NAMALWA (cell line): ENCODE results near the gene SLC39A11.

ENCODE experiments used
- DNase-seq: peaks from one replicate; pipeline ENCODE4 v3.0.0-alpha.2; 2015; ENCODE audit warnings: low spot score

Gene SLC39A11

DNA sequence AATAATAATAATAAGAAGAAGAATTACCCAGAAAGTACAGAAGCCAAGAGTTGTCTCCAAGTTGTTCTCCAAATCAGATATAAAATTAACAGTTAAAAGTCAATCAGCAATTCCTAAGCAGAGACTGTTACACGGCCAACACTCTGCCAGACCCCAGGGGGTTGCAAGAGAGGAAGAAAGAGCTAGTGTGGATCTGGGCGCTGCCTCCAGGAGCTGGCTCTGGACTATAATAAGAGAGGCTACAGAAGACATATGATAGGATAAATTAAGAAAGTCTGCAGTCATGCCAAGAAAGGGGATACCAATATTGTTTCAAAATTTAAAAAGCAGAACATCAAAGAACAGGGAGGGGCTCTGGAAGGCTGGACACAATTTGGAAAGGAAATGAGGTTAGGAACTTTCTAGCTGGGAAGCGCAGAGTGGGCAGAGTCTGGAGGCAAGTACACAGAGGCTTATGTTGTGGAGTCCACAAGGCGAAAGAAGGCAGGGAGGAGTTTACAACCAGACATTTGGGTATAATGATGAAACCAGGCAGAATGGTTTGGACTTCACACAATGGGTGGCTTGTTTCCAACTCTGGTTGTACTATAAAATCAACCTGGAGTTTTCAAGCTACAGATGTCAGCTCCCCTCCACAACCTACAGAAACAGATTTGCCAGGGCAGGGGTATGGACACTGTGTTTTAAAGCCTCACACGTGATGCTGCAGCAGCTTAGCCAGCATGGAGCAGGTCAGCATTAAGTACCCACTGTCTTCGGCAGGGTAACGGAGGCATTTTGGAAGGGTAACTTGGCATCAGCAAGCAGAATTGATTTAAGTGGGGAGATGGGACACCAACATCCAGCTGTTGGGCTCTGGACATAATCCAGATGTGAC lies 49.4 kb downstream of the SLC39A11 start:
- DNase-seq, result no peak

- DNase-seq, result no peak
Measured at GRCh38 chr17:73042225-73042624, 50.3 kb downstream of the SLC39A11 start.

DNA sequence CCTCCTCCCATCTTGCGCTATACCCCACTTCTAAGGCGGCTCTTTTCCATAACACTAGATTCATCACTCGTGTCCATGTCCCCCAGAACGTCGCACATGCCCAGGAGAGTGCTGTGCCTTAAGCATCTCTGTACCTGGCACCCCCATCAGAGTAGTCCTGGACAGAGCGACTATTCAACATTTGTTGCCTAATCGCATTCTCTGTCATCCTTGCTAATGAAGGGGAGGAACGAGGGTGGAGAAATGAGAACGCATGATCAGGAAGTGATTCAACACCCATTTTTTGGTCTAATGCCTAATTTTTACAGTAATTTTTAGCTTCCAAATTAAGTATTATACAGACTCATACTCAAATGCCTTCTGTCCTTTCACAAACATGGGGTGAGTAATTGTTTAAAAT lies 53.2 kb downstream of the SLC39A11 start:
- no peak for DNase-seq

DNA sequence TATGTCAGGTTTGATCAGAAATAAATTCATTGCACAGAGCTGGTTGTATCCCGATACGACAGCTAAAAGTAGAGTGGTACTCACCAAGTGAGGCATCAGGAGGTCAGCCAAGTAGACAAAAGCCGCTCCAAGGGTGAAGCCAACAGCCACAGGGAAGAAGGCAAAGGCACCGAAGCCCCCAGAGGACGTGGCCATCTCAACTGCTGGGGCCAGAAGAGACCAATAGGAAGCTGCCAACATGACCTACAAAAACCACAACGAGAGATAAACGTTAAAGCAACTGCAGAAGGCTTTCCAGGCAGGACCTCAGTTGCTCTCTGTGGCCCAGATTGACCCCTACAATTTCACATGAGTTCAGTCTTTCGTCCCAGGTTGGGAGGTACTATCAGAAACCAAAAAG lies 61.0 kb downstream of the SLC39A11 start:
- no peak for DNase-seq

- no peak for DNase-seq
Measured at GRCh38 chr17:73030995-73031394, 61.5 kb downstream of the SLC39A11 start.

DNA sequence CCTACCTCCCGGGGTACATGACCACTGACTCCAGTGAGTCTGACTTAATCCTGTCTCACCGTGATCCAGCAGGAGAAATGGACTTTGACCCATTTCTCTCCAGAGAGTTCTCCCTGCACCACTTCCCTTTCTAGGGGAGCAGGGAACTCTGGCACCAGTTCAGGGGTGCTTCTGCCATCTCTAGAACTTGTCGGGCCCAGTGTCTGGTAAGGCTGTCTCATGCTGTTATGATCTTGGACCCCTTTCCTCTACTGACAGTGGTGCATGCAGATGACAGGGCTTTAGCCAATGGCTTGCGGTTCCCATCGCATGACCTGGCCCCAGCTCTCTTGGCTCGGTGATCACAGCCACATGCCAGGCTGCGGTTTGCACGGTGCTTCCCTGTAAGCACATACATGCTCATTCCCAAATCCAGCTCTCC lies 62.0 kb downstream of the SLC39A11 start:
- no peak for DNase-seq

DNA sequence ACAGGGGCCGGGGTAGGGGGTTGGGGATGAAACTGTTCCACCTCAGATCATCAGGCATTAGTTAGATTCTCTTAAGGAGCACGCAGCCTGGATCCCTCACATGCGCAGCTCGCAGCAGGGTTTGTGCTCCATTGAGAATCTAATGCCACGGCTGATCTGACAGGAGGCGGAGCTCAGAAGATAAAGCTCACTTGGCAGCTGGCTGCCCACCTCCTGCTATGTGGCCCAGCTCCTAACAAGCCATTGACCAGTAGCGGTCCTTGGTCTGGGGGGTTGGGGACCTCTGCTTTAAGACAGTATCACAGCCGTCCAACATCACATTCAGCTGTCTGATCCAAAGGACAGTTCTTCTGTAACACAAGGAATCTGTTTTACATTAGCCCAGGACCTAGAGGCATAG lies 62.5 kb downstream of the SLC39A11 start:
- DNase-seq, result no peak

GRCh38 chr17:73029021-73029420 lies 63.5 kb downstream of the SLC39A11 start:
- DNase-seq, result no peak

DNA sequence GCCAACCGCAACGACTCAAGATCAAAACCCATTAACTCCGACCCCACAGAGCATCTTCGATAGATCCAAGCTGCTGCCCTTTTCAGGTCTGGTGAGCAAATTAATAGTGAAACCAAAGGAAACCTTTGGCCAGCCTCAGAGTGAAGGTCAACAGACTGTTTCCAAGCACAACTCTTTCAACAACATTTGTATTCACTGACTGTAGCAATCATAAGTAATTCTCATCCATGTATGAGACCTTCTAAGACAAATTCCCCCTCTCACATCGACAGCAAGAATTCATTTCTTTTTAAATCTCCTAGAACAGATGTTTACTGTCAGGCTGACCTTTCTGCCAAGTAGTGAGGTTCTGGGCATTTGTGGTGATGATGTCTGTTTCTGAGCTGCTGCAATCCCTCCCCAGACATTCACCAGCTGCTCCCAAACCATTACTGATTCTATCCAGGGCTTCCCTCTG lies 64.2 kb downstream of the SLC39A11 start:
- DNase-seq, result no peak

GRCh38 chr17:73027130-73027741 lies 65.3 kb downstream of the SLC39A11 start:
- no peak for DNase-seq

DNA sequence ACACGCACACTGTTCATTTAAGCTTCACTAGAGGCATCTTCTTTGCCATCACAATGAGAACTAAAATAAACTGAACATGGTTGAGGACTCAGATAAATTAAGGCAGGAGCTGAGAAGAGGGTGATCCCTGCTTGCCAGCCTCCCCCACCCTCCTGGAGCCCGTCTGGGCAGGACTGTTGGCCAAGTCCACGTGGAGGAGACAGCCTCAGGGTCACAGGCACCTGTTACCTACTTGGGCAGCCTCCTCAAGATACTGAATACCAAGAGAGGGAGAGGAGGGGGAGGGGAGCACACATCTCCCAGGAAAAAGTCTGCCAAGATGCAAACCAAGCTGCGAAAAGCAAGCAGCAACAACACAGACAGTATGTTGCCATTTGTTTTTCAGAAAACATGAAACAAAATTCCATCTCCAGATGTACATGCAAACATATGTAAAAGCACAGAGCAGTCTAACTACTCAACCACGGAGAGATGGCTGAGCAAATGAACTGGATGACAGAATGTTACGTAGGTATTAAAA lies 67.4 kb downstream of the SLC39A11 start:
- peak; percentile 34 for DNase-seq

- DNase-seq, result no peak
Measured at GRCh38 chr17:73023759-73024158, 68.7 kb downstream of the SLC39A11 start.

DNA sequence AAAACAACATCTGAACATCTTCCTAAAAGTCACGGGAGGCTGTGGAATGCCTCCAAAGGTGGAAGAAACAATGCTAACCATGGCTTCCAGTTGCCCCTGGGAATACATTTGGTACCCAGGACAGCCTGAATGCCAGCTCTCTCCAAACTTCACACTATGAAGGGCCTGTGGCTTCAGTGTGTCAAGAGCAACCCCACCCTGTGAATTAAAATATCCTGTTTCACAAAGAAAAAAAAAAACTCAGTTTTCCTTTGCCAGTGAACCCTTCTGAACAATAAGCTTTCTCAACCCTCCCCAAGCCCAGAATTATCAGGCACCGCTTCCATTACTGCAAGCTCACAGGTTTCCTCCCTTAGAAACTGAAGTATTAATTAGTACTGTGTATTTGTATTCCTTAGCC lies 69.8 kb downstream of the SLC39A11 start:
- DNase-seq, result no peak

- DNase-seq, result no peak
Measured at GRCh38 chr17:73021771-73022170, 70.7 kb downstream of the SLC39A11 start.

DNA sequence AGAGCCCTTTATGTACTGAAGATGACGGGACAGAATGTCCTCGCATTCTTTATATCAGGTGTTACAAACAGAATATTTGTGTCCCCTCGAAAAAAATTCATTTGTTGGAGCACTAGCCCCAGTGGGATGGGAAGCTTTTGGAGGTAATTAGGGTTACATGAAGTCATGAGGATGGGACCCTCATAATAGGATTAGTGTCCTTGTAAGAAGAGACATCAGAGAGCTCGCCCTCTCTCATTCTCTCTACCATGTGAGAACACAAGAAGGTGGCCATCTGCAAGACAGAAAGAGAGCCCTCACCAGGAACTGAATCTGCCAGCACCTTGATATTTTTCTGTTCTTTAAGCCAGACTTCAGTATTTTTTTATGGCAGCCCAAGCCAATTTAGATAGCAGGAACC lies 72.4 kb downstream of the SLC39A11 start:
- no peak for DNase-seq

GRCh38 chr17:73018599-73018998 lies 73.9 kb downstream of the SLC39A11 start:
- no peak for DNase-seq

DNA sequence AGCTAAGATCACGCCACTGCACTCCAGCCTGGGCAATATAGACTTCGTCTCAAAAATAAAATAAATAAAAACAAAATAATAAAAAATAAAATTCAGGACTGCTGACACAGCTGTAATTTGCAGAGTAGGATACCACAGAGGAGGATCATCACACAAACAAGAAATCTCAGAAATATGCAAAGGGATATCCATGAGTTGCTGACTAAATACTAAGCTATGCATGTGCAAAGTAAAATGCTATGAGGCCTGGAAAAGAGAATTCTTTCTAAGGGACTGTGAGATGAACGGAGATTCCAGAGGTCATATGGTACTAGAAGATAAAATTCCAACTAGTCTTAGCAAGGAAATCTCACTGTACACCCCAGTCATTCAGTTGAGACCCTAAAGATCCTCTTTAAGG lies 74.8 kb downstream of the SLC39A11 start:
- DNase-seq, result no peak

DNA sequence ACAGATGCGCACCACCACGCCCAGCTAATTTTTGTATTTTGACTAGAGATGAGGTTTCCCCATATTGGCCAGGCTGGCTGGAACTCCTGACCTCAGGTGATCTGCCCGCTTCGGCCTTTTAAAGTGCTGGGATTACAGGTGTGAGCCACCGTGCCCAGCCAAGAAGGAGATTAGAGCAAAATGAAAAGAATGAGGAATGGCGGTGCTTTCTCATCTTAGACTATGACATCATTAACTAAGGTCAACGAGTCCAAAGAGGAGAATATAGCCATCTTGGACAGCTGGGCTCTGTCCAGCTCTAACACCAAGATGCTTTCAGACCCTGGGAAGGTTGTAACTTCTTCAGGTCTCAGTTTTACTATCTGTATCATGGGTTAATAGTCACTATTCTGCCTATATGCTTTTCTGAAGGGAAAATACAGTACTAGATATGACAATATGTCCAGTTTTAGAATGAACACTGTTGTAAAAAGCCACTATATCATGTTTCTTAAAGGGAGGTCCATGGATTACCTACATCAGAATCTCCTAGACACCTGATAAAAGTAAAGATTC lies 76.7 kb downstream of the SLC39A11 start:
- DNase-seq, result no peak

DNA sequence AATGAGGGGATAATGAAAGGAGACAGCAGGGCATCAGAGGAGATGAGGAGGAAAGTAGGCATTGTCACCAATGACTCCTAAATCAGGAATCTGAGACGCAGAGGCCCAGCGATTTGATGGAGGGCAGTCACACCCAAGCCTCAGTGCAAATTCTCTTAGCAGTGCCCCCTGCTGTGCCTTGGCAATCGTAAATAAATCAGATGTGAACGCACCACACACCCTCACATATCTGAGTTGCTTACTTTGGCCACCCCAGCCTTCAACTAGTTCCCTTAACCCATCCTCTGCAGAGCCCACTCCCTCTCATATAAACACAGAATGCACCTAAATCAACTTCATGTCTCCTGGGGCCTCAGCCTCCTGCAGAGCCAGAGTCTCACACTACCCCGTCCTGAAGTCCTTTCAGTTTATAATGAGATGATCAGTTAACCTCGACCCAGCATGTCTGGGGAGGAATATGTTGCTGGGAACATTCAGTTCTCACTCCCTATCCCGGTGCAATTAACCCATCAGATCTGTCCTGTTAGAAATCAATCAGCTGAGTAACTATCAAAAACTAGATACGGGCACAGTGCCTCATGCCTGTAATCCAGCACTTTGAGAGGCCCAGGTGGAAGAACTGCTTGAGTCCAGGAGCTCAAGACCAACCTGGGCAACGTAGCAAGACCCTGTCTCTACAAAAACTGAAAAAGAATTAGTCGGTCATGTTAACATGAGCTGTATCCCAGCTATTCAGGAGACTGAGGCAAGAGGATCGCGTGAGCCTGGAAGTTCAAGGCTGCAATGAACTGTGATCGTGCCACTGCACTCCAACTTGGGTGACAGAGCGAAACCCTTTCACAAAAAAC lies 78.4 kb downstream of the SLC39A11 start:
- peak; percentile 22 for DNase-seq

DNA sequence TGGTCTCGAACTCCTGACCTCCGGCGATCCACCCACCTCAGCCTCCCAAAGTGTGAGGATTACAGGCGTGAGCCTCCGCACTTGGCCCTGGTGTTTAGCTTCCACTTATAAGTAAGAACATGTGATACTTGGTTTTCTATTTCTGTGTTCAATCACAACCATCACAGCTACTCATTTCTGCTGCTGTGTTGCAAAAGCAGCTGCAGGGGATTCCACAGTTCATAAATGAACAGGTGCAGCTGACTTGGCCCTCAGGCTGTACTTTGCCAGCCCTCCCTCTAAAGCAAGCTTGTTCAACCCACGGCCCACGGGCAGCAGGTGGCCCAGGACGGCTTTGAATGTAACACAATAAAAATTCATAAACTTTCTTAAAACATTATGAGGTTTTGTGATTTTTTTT lies 79.2 kb downstream of the SLC39A11 start:
- peak; percentile 80 for DNase-seq

DNA sequence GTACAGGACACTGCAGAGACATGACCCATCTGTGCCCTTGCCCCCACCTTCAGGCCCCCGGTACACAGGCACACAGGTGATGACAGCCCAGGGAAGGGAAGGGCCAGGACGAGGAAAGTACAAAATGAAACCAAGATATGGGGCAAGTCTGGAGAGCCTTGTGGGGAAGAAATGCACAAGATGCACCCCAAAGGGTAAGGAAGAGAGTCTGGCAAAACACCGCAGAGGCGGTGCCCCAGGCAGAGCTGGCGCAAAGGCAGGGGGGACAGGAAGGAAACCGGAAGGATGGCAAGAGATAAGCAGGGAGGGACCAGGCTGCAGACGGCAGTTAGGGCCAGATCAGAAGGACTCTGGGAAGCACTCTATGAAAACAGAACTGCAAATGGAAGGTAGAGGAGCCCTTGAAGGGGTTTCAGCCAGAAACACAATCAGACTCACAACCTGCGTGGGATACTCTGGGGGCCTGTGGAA lies 81.4 kb downstream of the SLC39A11 start:
- no peak for DNase-seq

GRCh38 chr17:73010414-73010813 lies 82.1 kb downstream of the SLC39A11 start:
- no peak for DNase-seq
